ENCODE measurements around the gene FAM193B. TPM values are rescaled to one million over a fixed set of nuclear protein-coding genes. Genes with fewer than 3 reads are reported as not detected.
A peak's percentile ranks its signal among the peaks of the same experiment; 100 is the strongest.

The FAM193B gene
- total RNA-seq, 1 donor from 2014 or later: 72.4 TPM

- no peak for DNase-seq (ENCODE audit: extremely low spot score in 2 of 2)
- intact Hi-C loops (cut with DNase I): loop anchor here (2.0 to 5.0 kb wide), 3 partner anchors 21 to 183 kb away; no protein-coding TSS in a partner anchor
- peak overlapping the region; percentile 73 to 91 for H3K4me3 ChIP-seq
- peak overlapping the region; percentile 85 for H3K27ac ChIP-seq
- peaks cover 0 to 16% of the 10 kb centered on the region in 2 donors for H3K36me3 ChIP-seq
- H3K9me3 ChIP-seq: no peaks in the 10 kb centered on the region
- H3K4me1 ChIP-seq: peaks cover 53% of the 10 kb centered on the region
- no peaks in the 10 kb centered on the region for H3K27me3 ChIP-seq
- TF ChIP-seq POLR2A (IDR thresholded peaks at IDR 0.05) (no peak), CTCF (IDR thresholded peaks at IDR 0.05) (no peak), POLR2AphosphoS5 (IDR thresholded peaks at IDR 0.05; ENCODE audit: insufficient read depth in 1 of 2, low read depth in 1 of 2) (peak; percentile 9 to 70)
Measured at GRCh38 chr5:177495243-177496060, 58.9 kb downstream of the FAM193B start.

- Histone ChIP-seq H3K36me3 (peaks cover 0 to 25% of the 10 kb centered on the region in 2 donors), H3K4me3 (peak overlapping the region; percentile 15 to 91), H3K4me1 (peaks cover 53% of the 10 kb centered on the region), H3K27me3 (no peaks in the 10 kb centered on the region), H3K9me3 (no peaks in the 10 kb centered on the region), H3K27ac (peak overlapping the region; percentile 85)
- TF ChIP-seq POLR2AphosphoS5 (IDR thresholded peaks at IDR 0.05; ENCODE audit: insufficient read depth in 1 of 2, low read depth in 1 of 2): no peak
- no peak for TF ChIP-seq CTCF (IDR thresholded peaks at IDR 0.05)
- no peak for TF ChIP-seq POLR2A (IDR thresholded peaks at IDR 0.05)
- intact Hi-C loops (cut with DNase I): loop anchor here (5.0 kb wide), 1 partner anchor 37 kb away; no protein-coding TSS in a partner anchor
- no peak for DNase-seq (ENCODE audit: extremely low spot score in 2 of 2)
Measured at GRCh38 chr5:177494346-177495195, 59.8 kb downstream of the FAM193B start.

GRCh38 chr5:177493795-177494345 lies 60.5 kb downstream of the FAM193B start:
- Histone ChIP-seq H3K27me3 (no peaks in the 10 kb centered on the region), H3K9me3 (no peaks in the 10 kb centered on the region), H3K4me1 (peaks cover 53% of the 10 kb centered on the region), H3K27ac (peak overlapping the region; percentile 85), H3K36me3 (peaks cover 0 to 32% of the 10 kb centered on the region in 2 donors), H3K4me3 (peak overlapping the region in 1 of 2 donors; percentile 91)
- DNase-seq (ENCODE audit: extremely low spot score in 2 of 2): no peak
- intact Hi-C loops (cut with DNase I): no loop called here
- TF ChIP-seq POLR2A (IDR thresholded peaks at IDR 0.05) (no peak), POLR2AphosphoS5 (IDR thresholded peaks at IDR 0.05; ENCODE audit: insufficient read depth in 1 of 2, low read depth in 1 of 2) (no peak), CTCF (IDR thresholded peaks at IDR 0.05) (no peak)

GRCh38 chr5:177492841-177493240 lies 61.5 kb downstream of the FAM193B start:
- peaks cover 0 to 41% of the 10 kb centered on the region in 2 donors for H3K36me3 ChIP-seq
- TF ChIP-seq POLR2A (IDR thresholded peaks at IDR 0.05): no peak
- TF ChIP-seq POLR2AphosphoS5 (IDR thresholded peaks at IDR 0.05; ENCODE audit: insufficient read depth in 1 of 2, low read depth in 1 of 2): no peak
- no peak for TF ChIP-seq CTCF (IDR thresholded peaks at IDR 0.05)
- H3K9me3 ChIP-seq: no peaks in the 10 kb centered on the region
- H3K4me3 ChIP-seq: peak overlapping the region in 1 of 2 donors; percentile 27
- no peak for DNase-seq (ENCODE audit: extremely low spot score in 2 of 2)
- peaks cover 44% of the 10 kb centered on the region for H3K4me1 ChIP-seq
- peak overlapping the region; percentile 85 for H3K27ac ChIP-seq
- H3K27me3 ChIP-seq: no peaks in the 10 kb centered on the region
- intact Hi-C loops (cut with DNase I): no loop called here

Measured in vagina (tissue), 2 donors.